CD4-positive, alpha-beta memory T cell (primary cell): ENCODE data around the gene PRDM12. TPM values are rescaled to one million over a fixed set of nuclear protein-coding genes. Genes with fewer than 3 reads are reported as not detected.

Source experiments
- CTCF ChIA-PET: fragments of 350-600 bp; sonication (Branson Sonifier 250); formaldehyde crosslinking; loops from one replicate; lab custom pipeline; 2021; ENCODE audit warnings: inconsistent platforms; ENCODE audit not compliant: partially characterized antibody; lab: Charles Lee
- POLR2A ChIA-PET: fragments of 350-600 bp; sonication (Branson Sonifier 250); formaldehyde crosslinking; loops from one replicate; lab custom pipeline; 2021; ENCODE audit not compliant: partially characterized antibody; lab: Charles Lee
- DNase-seq, 5 donors: peaks; one replicate each; pipeline versions ENCODE4 v3.0.0 to v3.0.0-alpha.2; 2020 to 2022; ENCODE audit warnings: mixed read lengths in 1 of 5
- H3K27ac ChIP-seq: one replicate; pipeline ENCODE4 v1.7.0; 2013; ENCODE audit warnings: low read depth, low read length
- H3K27me3 ChIP-seq: 2 replicates; pipeline ENCODE4 v1.7.0; 2013; ENCODE audit warnings: mild to moderate bottlenecking, low read length, moderate library complexity; ENCODE audit not compliant: insufficient read depth
- H3K36me3 ChIP-seq: 2 replicates; pipeline ENCODE4 v1.7.0; 2013; ENCODE audit warnings: mild to moderate bottlenecking, low read length, moderate library complexity; ENCODE audit not compliant: insufficient read depth
- H3K4me1 ChIP-seq: 2 replicates; pipeline ENCODE4 v1.7.0; 2013; ENCODE audit warnings: mild to moderate bottlenecking, low read length, moderate library complexity; ENCODE audit not compliant: insufficient read depth
- H3K4me3 ChIP-seq, 2 donors: one replicate each; pipeline ENCODE4 v1.7.0; 2013; ENCODE audit warnings: low read length in 2 of 2, mild to moderate bottlenecking in 1 of 2
- H3K9me3 ChIP-seq, 2 donors: one replicate each; pipeline ENCODE4 v1.7.0; 2013; ENCODE audit warnings: low read length in 2 of 2, control low read depth in 1 of 2; ENCODE audit not compliant: control insufficient read depth in 1 of 2
- H3K27ac Mint-ChIP-seq, 7 donors: one replicate each; pipeline ENCODE4 v1.8.0; 2020 to 2021; ENCODE audit warnings: mixed read lengths in 7 of 7, mild to moderate bottlenecking in 6 of 7, inconsistent platforms in 3 of 7, moderate library complexity in 3 of 7
- H3K27me3 Mint-ChIP-seq, 2 donors: one replicate each; pipeline ENCODE4 v1.8.0; 2020 to 2021; ENCODE audit warnings: mixed read lengths in 2 of 2
- H3K36me3 Mint-ChIP-seq, 2 donors: one replicate each; pipeline ENCODE4 v1.8.0; 2020 to 2021; ENCODE audit warnings: mixed read lengths in 2 of 2, inconsistent platforms in 1 of 2, mild to moderate bottlenecking in 1 of 2
- H3K4me1 Mint-ChIP-seq, 4 donors: one replicate each; pipeline ENCODE4 v1.8.0; 2020 to 2021; ENCODE audit warnings: mixed read lengths in 4 of 4, mild to moderate bottlenecking in 1 of 4
- H3K4me3 Mint-ChIP-seq, 8 donors: one replicate each; pipeline ENCODE4 v1.8.0; 2020 to 2021; ENCODE audit warnings: mixed read lengths in 8 of 8, mild to moderate bottlenecking in 7 of 8, moderate library complexity in 6 of 8, inconsistent platforms in 3 of 8
- H3K9me3 Mint-ChIP-seq, 8 donors: one replicate each; pipeline ENCODE4 v1.8.0; 2020 to 2021; ENCODE audit warnings: mixed read lengths in 8 of 8, mild to moderate bottlenecking in 5 of 8, inconsistent platforms in 3 of 8, moderate library complexity in 1 of 8
- intact Hi-C: fragments of 100-400 bp; cut with micrococcal nuclease; formaldehyde crosslinking; loops from one replicate; pipeline ENCODE4 v1.15.1; 2023
- microRNA-seq: library from miRNA; unstranded; fragments of <30 nt; microRNA quantifications from one replicate; pipeline ENCODE4 v1.2.0, GENCODE V29; 2021; ENCODE audit warnings: borderline replicate concordance, borderline number of aligned reads, borderline microRNAs expressed, mixed read lengths
- polyA plus RNA-seq, 2 donors: library from polyadenylated mRNA; unstranded; fragments of 300-500 nt; fragmentation: Illumina TruSeq; gene quantifications; one replicate each; pipeline ENCODE4 v1.2.3, GENCODE V29; 2021
- total RNA-seq, 2 experiments: library from RNA; stranded (reverse); gene quantifications; one replicate each; pipeline ENCODE4 v1.2.3, GENCODE V29; 2021

The PRDM12 gene
- total and polyA plus RNA-seq, 4 experiments from 2014 or later = 0.11 TPM; not detected in 3

DNA sequence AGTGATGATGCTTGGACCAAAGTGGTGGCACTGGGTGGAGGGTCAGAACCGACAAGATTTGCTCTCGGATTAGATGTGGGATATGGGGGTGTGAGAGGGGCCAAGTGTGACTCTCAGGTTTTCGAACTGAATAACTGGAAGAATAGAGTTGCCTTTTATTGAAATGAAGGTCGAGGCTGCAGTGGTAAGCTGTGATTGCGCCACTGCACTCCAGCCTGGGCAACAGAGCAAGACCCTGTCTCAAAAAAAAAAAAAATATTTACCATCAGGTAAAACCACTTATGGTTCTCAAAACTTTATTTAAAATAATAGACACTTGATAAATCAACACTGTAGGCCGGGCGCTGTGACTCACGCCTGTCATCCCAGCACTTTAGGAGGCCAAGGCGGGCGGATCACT is 56.4 kb downstream of the PRDM12 start:
- POLR2A ChIA-PET = no interaction called here

DNA sequence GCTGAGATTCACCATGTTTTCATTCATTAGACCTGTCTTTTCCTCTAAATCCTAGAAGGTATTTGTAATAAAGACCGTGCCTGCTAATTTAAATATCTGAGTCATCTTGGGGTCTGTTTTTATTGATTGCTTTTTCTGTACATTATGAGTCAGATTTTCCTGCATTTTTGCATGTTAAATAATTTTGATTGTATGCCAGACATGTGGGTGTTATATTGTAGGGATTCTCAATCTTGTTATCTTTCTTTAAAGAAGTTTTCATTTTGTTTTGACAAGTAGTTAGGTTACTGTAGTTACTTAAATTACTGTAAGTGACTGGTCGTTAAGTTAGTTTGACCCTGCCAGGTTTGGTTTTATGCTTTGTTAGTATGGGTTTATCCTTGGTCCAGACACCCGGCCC is 64.3 kb downstream of the PRDM12 start:
- no peaks in the 10 kb centered on the region for H3K36me3 ChIP-seq
- no peak overlapping the region for H3K27ac ChIP-seq
- intact Hi-C loops = no loop called here
- Mint-ChIP-seq H3K4me1 (peaks cover 19 to 28% (median 21%) of the 10 kb centered on the region in 4 donors), H3K27me3 (no peaks in the 10 kb centered on the region), H3K9me3 (peaks cover 0 to 4% (median 0%) of the 10 kb centered on the region in 8 donors), H3K27ac (peak overlapping the region in 3 of 7 donors; percentile 2 to 59 (median 7)), H3K4me3 (no peak overlapping the region), H3K36me3 (peaks cover 3 to 9% of the 10 kb centered on the region in 2 donors)
- no peak overlapping the region for H3K4me3 ChIP-seq
- ChIA-PET CTCF (interaction anchor here (1.7 kb wide), 1 partner anchor 28 kb away, joined by 5 read pairs; no protein-coding TSS in a partner anchor), POLR2A (no interaction called here)
- no peaks in the 10 kb centered on the region for H3K27me3 ChIP-seq
- H3K9me3 ChIP-seq = no peaks in the 10 kb centered on the region
- H3K4me1 ChIP-seq = no peaks in the 10 kb centered on the region
- no peak for DNase-seq

More for the DNA sequence above, 56.4 kb downstream of the PRDM12 start:
- peaks cover 9 to 37% (median 26%) of the 10 kb centered on the region in 4 donors for H3K4me1 Mint-ChIP-seq
- no peaks in the 10 kb centered on the region for H3K27me3 ChIP-seq
- intact Hi-C loops = no loop called here
- peaks cover 9% of the 10 kb centered on the region for H3K4me1 ChIP-seq
- H3K36me3 Mint-ChIP-seq = peaks cover 0 to 2% of the 10 kb centered on the region in 2 donors
- H3K27ac ChIP-seq = no peak overlapping the region
- CTCF ChIA-PET = no interaction called here
- no peak overlapping the region for H3K4me3 Mint-ChIP-seq
- H3K4me3 ChIP-seq = no peak overlapping the region
- H3K27me3 Mint-ChIP-seq = no peaks in the 10 kb centered on the region
- no peak for DNase-seq
- no peaks in the 10 kb centered on the region for H3K36me3 ChIP-seq
- peak overlapping the region in 1 of 7 donors; percentile 15 for H3K27ac Mint-ChIP-seq
- H3K9me3 Mint-ChIP-seq = peaks cover 0 to 2% (median 0%) of the 10 kb centered on the region in 8 donors
- no peaks in the 10 kb centered on the region for H3K9me3 ChIP-seq

DNA sequence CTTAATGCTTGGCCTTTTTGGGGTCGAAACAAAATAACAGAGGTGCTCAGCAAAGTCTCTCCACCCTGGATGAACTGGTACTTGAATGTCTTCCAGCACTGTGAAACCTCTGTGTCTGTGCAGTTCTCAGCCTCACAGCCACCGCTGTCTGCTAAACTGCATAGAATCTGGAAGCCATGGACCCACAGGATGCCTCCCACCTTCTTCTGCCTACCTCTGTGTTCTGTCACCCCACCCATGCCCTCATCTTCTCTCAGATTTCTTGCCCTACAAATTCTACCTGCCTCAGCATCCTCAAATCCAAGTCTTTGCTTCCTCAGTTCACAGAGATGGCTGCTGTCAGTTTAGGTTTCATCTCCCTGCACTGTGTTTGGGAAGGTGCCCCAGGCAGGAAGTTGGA is 64.8 kb downstream of the PRDM12 start:
- POLR2A ChIA-PET = no interaction called here
- Mint-ChIP-seq H3K27ac (peak overlapping the region in 2 of 7 donors; percentile 7 to 10), H3K36me3 (peaks cover 5 to 9% of the 10 kb centered on the region in 2 donors), H3K4me3 (no peak overlapping the region), H3K4me1 (peaks cover 19 to 30% (median 22%) of the 10 kb centered on the region in 4 donors), H3K9me3 (peaks cover 0 to 4% (median 0%) of the 10 kb centered on the region in 8 donors), H3K27me3 (no peaks in the 10 kb centered on the region)
- CTCF ChIA-PET = no interaction called here
- Histone ChIP-seq H3K27ac (no peak overlapping the region), H3K9me3 (no peaks in the 10 kb centered on the region), H3K4me1 (no peaks in the 10 kb centered on the region), H3K27me3 (no peaks in the 10 kb centered on the region), H3K36me3 (no peaks in the 10 kb centered on the region), H3K4me3 (no peak overlapping the region)
- DNase-seq = no peak
- intact Hi-C loops = no loop called here

DNA sequence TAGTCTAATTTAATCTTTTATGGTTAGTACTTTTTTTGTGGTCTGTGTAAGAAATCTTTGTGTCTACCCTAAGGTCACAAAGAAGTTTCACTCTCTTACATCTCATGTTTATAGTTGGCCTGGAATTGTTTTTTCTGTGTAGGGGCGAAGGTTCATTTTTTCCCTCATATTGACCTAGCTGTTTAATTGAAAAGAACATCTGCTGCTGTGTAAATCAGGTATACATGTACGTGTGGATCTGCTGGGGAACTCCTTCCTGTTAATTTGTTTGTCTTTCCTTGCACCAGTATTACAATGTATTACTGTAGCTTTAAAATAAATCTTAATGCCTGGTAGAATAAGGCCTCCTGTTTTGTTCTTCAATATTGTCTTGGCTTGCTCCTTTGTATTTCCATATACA is 67.0 kb downstream of the PRDM12 start:
- intact Hi-C loops = no loop called here
- H3K27me3 Mint-ChIP-seq = no peaks in the 10 kb centered on the region
- ChIA-PET CTCF (interaction anchor here (1.4 to 1.7 kb wide), 3 partner anchors 10 to 323 kb away, joined by 3 to 5 read pairs (median 4); no protein-coding TSS in a partner anchor), POLR2A (interaction anchor here (1.7 kb wide), 1 partner anchor 30 kb away, joined by 6 read pairs; no protein-coding TSS in a partner anchor)
- DNase-seq = no peak
- no peak overlapping the region for H3K4me3 ChIP-seq
- H3K36me3 ChIP-seq = no peaks in the 10 kb centered on the region
- H3K27ac ChIP-seq = no peak overlapping the region
- H3K9me3 Mint-ChIP-seq = peaks cover 0 to 4% (median 0%) of the 10 kb centered on the region in 8 donors
- no peaks in the 10 kb centered on the region for H3K27me3 ChIP-seq
- peaks cover 20 to 25% (median 22%) of the 10 kb centered on the region in 4 donors for H3K4me1 Mint-ChIP-seq
- H3K9me3 ChIP-seq = no peaks in the 10 kb centered on the region
- peak overlapping the region in 2 of 7 donors; percentile 3 to 51 for H3K27ac Mint-ChIP-seq
- no peaks in the 10 kb centered on the region for H3K4me1 ChIP-seq
- H3K4me3 Mint-ChIP-seq = peak overlapping the region in 1 of 8 donors; percentile 43
- H3K36me3 Mint-ChIP-seq = peaks cover 5 to 15% of the 10 kb centered on the region in 2 donors

DNA sequence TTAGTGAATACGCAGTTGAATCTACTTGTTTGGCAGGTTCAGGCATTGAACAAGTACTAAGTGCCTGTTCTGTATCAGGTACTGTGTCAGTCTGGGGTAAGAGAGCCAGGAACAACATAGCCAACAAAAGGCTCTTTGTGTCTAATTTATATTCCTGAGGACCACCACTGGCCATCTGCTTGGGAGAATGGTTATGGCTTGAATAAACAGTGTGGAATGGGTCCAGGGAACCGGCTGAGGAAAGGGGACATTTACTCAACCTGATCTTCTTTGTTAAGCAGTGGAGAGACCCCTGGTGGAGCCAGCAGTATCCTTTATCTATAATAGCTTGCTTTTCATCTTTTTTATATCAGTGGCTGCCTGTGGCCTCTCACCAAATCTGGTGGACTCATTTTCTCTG is 67.7 kb downstream of the PRDM12 start:
- DNase-seq = no peak
- ChIA-PET CTCF (interaction anchor here (1.0 to 1.7 kb wide), 4 partner anchors 9 to 322 kb away, joined by 3 to 5 read pairs (median 4); no protein-coding TSS in a partner anchor), POLR2A (interaction anchor here (1.7 kb wide), 1 partner anchor 31 kb away, joined by 6 read pairs; no protein-coding TSS in a partner anchor)
- Histone ChIP-seq H3K4me3 (no peak overlapping the region), H3K4me1 (no peaks in the 10 kb centered on the region), H3K9me3 (no peaks in the 10 kb centered on the region), H3K27me3 (no peaks in the 10 kb centered on the region), H3K27ac (no peak overlapping the region), H3K36me3 (no peaks in the 10 kb centered on the region)
- Mint-ChIP-seq H3K4me1 (peaks cover 20 to 25% (median 23%) of the 10 kb centered on the region in 4 donors), H3K36me3 (peaks cover 7 to 15% of the 10 kb centered on the region in 2 donors), H3K27me3 (no peaks in the 10 kb centered on the region), H3K4me3 (peak overlapping the region in 1 of 8 donors; percentile 4), H3K9me3 (peaks cover 0 to 4% (median 0%) of the 10 kb centered on the region in 8 donors), H3K27ac (peak overlapping the region in 1 of 7 donors; percentile 41)
- intact Hi-C loops = no loop called here

Small RNA genes lying within 50 kb of the gene (microRNA-seq; reads per million reads assigned to microRNA genes)
- gene MIR6856 = not detected

Other genes with a start within 250 kb of the PRDM12 start
- gene ASS1, start 219.6 kb upstream of the PRDM12 start, total RNA-seq = not detected
- not detected for gene ASS1, start 219.6 kb upstream of the PRDM12 start, polyA plus RNA-seq
- 10 to 100 TPM; 45.5 to 46.5 TPM for gene FUBP3, start 85.0 kb upstream of the PRDM12 start, total RNA-seq
- 10 to 100 TPM; 27.6 to 35.2 TPM for gene FUBP3, start 85.0 kb upstream of the PRDM12 start, polyA plus RNA-seq
- gene EXOSC2, start 29.2 kb downstream of the PRDM12 start, total RNA-seq = 10 to 100 TPM; 53.9 to 60.8 TPM
- 10 to 100 TPM; 22.6 to 25.3 TPM for gene EXOSC2, start 29.2 kb downstream of the PRDM12 start, polyA plus RNA-seq
- gene ABL1, start 170.7 kb downstream of the PRDM12 start, total RNA-seq = 10 to 100 TPM; 31.6 to 34.4 TPM
- gene ABL1, start 170.7 kb downstream of the PRDM12 start, polyA plus RNA-seq = 10 to 100 TPM in 1 of 2 donors, 1 to 10 TPM in 1; 3.2 to 14.4 TPM
- not detected for gene QRFP, start 232.2 kb downstream of the PRDM12 start, total RNA-seq
- not detected for gene QRFP, start 232.2 kb downstream of the PRDM12 start, polyA plus RNA-seq